Activated T-helper 9 cell treated with anti-CD3 and anti-CD28 coated beads, Interleukin-2, amount 50 U/mL, for 16 hours (primary cell): ENCODE data around the gene NCCRP1.

ENCODE experiments used
- DNase-seq: peaks from one replicate; pipeline ENCODE4 v3.0.0-alpha.2; 2020; ENCODE audit warnings: low read depth

The NCCRP1 gene

DNA sequence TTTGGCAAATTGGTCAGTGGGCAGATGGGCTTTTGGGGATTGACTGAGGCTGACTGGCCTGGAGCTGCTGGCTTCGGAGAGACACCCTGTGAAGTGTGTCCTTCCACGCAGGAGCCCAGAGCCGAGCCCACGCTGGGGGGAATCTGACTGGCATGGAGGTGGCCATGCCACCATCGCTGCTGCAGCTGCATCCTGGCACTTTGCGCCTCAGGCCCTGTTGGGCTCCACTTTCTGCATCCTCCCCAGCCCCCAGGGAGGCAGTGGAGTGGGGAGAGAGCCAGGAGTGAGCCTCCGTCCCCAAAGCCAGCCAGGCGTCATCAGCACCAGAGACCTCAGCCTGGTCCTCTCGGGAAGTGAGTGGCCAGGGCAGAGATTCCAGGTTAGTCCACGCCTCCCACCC lies 17.0 kb upstream of the NCCRP1 start:
- no peak for DNase-seq

DNA sequence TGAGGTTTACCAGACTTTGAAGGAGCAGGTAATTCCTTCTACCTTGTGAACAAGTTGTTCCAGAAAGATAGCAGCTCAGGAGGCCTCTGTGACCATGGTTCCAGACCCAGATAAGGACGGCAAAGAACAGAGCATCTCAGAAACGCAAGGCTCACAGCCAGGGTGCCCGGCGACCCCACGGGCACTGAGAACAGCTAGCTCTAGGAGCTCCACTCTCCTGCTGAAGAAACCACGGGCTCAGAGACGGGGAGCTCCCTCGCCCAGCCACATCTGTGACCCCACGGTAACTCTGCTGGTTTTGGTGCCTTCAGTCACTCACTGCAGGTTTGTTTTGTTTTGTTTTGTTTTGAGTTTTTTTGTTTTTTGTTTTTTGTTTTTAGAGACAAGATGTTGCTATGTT lies 16.0 kb upstream of the NCCRP1 start:
- DNase-seq = no peak

DNA sequence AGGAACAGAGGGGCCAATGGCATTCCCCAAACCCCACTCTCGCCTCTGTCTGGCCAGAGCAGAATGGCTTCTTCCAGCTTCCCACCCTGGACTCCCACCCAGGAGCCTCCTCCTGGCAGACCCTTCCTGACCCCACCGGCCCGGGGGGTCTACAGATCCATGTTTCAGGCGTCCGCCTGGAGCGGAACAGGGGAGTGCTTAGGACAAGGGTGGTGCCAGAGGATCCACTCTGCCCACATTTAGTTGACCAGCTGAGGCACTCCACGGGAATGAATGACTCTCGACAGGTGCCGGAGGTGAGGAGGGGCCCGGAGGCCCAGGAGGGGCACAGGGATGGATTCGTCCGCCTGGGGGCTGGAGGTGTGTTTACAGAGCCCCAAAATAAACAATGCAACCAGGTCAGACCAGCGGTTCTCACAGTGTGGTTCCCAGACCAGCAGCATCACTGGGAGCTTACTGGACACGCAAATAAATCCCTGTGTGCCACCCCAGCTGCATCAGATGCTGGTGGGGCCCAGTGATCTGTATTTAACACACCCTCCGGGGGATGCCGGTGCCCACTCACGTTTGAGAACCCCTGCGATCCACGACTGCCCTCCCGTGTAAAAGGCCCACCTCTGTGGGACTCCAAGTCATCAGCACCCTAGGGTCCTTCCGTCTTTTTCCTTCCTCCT lies 15.1 kb upstream of the NCCRP1 start:
- DNase-seq = no peak

DNA sequence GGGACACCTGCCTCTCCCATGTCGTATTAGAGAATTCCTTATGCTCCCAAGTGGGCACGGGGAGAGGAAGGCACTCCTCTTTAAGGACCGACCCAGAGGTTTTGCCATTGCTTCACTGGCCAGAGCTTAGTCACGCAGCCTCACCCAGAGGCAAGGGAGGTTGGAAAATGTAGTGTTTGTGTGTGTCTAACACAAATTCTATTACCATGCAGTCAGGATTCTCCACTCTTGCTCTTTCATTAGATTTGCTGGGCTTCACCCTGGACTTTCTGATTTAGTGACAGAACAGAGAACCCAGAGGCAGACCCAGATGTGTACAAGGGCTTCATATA lies 14.6 kb upstream of the NCCRP1 start:
- no peak for DNase-seq

DNA sequence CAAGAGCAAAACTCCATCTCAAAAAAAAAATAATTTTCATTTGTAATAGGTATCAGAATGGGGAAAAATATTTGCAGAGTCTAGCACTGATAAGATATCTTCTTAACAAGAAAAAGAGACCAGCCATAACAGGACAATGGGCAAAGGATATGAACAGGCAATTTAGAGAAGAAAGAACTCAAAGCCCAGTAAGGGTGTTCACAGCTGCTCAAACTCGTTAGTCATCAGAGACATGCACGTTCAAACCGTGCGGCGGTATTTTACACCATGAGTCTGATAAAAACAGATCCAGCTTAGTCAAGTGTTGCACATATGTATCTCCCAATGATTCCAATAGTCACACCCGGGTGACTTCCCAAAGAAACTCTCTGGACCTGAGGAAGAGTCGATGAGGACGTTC lies 13.7 kb upstream of the NCCRP1 start:
- no peak for DNase-seq

DNA sequence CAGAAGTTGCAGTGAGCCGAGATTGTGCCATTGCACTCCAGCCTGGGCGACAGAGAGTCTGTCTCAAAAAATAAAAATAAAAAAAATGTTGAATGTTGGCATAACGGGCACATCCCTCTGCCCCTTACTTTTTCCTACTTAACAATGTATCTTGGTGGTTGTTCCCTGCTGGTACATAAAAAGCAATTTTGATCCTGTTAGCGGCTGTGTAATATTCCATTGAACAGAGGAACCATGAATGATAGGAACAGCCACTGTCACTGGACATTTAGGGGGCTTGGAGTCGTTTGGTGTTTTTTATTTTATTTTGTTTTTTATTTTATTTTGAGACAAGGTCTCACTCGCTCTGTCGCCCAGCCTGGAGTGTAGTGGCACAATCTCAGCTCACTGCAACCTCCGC lies 10.4 kb upstream of the NCCRP1 start:
- DNase-seq = no peak

DNA sequence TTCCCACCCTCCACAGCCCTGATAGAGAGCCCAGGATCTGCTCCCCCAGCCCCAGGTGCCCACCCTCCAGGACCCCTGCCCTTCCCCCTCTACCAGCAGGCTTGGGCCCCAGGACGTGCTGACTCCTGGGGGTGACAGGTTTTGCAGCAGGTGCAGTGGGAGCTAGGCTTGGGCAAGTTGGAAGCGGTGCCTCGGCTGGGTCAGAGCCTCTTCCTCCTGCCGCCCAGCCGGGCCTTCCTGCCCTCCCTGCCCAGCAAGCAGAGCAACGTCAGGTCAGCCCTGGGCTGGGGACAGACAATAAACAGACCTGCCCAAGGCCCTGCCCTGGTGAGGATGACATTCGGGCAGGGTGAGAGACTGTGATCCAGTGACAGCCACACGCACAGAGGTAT lies 9.2 kb upstream of the NCCRP1 start:
- no peak for DNase-seq

DNA sequence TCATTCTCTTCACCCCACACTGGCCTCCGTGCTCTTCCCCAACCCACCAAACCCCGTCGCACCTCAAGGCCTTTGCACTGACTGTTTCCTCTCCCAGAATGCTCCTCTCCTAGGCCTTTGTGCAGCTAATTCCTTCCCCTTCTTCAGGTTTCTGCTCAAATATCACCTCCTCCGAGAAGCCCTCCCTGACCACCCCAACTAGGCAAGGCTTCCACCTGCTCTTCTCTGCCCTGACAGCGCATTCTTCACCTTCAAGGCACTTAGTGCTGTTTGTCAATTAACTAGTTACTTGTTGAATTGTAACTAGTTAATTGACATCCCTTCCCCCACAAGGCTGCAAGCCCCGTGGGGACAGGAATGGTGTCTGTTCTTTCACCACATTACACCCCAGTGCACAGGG lies 7.8 kb upstream of the NCCRP1 start:
- DNase-seq = no peak

DNA sequence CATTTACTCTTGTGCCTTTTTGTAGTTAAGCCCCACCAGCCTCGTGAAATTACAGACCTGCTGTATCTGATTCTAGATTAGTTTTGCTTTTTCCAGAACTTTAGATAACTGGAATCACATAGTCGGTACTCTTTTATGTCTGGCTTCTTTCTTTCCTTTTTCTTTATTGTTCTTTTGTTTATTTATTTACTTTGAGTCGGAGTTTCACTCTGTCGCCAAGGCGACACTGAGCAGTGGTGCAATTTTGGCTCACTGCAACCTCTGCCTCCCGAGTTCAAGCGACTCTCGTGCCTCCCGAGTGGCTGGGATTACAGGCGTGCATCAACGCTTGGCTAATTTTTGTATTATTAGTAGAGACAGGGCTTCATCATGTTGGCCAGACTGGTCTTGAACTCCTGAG lies 6.0 kb upstream of the NCCRP1 start:
- DNase-seq = no peak

DNA sequence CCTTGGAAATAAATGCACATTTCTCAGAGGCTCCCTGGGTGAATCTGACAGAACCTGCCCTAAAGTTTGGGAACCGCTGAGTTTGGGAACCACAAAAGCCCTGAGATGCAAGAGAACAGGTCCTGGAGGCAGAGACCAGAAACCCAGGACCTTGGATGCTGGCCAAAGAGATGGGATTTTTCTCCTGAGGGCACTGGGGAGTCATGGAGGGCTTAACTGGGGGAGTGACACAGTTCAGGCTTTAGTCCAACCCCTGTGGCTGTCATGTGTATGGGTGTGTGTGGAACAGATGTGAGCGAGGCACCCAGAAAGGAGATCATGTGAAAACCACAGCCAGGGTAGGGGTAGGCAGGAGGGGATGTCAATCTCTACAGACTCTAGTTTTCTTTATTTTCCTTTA lies 3.9 kb upstream of the NCCRP1 start:
- DNase-seq = no peak

DNA sequence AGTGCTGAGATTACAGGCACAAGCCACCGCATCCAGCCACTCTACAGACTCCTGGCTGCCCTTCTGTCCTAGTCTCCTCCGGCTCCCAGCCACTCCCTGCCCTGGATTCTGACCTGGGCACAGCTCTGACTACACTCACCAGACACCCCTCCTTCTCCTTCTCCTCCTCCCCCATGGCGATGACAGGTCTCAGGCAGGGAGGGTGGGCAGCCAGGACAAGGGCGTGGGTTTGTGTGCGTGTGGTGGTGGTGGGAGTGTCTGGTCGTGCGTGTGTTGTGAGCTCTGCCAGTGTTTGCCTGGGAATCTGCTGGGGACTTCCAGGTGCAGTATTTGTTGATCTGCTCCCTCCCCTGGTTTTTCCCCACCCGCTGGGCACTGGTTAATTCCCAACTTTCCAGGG lies 3.0 kb upstream of the NCCRP1 start:
- no peak for DNase-seq

DNA sequence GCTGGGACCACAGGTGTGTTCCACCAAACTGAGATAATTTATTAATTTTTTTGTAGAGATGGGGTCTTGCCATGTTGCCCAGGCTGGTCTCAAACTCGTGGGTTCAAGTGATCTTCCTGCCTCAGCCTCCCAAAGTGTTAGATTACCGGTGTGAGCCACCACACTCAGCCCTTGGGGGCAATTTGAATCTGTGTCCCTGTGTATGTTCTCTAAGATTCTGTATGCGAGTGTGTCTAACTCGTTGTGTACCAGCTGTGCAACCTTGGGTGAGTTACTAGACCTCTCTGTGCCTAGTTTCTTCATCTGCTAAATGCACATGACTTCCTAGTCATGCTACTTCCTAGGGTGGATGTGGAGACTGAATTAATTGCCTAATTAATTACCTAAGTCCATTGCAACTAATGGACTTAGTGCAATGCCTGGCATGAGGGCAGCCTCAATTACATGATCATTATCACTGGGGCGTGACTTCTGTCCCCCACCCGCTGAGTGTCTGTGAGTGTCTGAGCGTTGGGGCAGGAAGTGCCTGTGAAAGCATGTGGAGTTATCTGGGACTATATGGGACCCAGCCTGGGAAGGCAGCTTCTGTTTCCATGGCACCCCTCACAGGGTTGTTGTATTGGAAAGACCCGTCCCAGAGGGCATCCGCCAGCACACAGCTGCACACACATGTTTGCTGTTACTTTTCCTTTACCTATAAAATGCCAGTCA lies 1.8 kb upstream of the NCCRP1 start:
- DNase-seq = no peak

DNA sequence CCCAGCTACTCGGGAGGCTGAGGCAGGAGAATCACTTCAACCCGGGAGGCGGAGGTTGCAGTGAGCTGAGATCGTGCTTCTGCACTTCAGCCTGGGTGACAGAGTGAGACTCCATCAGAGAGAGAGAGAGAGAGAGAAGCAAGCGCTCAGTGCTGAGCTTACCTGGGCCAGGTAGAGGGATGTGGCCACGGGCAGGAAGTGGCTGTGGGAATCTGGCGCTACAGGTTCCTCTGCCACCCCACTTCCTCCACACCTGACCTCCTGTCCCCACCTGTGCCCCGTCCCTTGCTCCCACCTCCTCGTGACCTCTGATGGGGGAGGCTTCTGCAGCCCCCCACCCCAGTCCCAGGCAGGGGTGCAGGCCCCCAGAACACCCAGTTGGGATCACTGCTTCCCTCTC lies 1.0 kb upstream of the NCCRP1 start:
- no peak for DNase-seq

DNA sequence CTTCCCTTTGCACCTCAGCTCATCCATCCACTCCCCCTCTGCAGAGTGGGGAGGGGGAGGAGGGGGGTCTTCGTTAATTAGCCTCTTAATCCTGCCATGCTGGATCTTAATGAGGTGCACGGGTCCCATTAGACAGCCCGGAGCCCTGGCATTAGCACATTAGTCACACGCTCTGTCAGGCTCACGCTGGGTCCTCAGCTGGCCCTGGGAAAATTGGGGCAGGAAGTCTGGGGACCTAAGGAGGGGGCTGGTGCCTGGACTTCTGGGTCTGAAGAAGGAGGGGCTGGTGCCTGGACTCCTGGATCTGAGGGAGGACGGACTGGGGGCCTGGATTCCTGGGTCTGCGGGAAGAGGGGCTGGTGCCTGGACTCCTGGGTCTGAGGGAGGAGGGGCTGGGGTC lies 444 bp upstream of the NCCRP1 start:
- no peak for DNase-seq

DNA sequence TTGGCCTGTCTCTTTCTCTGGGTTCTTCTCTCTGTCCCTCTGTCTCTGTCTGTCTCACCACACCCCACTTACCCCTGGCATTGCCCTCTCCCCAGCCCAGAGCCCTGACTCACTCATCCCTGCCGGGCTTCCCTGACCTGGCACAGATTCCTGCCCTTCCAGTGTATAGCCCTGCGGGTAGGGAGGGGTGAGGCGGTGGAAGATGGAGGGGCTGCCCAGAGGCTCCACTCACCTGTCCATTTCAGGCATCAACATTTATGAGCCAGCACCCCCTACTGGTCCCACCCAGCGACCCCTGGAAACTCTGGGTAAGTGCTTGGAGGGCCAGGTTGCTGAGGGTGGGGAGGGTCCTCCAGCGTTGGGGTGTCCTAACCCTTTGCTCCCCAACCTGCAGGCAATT lies 1.0 kb downstream of the NCCRP1 start:
- no peak for DNase-seq

DNA sequence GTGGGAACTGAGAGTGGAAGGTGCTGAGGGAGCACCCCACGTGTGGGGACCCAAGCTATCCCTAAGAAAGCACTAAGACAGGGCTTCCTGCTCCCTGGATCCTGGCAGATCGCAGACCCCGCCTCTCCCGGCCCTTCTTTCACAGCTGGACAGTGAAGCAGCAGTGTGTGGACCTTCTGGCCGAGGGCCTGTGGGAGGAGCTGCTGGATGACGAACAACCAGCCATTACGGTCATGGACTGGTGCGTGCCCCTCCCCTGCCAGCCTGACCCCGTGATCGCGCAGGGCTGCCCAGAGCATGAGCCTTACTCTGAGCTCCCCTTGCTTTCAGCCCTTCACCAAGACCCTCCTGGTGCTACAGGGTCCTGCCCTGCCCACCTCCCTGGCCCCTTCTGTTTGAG lies 2.3 kb downstream of the NCCRP1 start:
- no peak for DNase-seq

DNA sequence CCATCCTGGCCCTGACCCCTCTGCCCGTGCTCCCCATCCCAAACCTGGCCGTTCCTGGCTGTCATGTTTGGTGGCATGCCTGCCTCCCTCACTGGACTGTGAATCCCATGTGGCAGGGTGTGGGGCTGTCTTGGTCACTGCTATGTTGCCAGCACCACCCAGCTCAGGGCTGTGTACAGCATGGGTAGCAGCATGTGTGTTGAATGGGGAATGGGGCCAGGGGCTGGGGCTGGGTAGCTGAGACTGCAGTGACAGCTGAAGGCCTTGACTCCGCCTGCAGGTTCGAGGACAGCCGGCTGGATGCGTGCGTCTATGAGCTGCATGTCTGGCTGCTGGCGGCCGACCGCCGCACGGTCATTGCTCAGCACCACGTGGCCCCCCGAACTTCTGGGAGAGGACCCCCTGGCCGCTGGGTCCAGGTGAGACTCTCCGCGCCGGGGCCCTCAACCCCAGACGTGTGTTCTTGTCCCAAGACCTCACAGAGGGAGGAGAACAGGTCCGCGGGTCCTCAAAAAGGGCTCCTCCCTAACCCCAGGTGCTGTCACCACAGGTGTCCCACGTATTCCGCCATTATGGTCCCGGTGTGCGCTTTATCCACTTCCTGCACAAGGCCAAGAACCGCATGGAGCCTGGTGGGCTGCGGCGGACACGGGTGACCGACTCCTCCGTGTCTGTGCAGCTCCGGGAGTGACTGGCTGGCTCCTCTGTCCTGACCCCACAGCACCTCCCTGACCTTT lies 3.5 kb downstream of the NCCRP1 start:
- no peak for DNase-seq

DNA sequence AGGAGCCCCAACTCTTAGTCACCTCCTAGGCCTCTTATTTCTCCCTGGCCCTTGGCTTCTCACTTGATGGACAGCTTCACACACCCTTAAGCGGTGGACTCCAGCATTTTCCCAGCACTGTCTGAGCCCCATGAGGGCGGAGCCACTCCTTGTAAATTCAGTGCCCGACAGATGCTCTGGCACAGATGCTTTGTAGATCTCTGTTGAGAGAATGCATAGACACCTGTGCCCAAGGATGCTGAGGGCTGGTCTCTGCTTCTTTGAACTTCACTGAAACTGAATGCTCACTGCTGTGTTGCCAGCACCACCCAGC lies 4.0 kb downstream of the NCCRP1 start:
- DNase-seq = no peak

DNA sequence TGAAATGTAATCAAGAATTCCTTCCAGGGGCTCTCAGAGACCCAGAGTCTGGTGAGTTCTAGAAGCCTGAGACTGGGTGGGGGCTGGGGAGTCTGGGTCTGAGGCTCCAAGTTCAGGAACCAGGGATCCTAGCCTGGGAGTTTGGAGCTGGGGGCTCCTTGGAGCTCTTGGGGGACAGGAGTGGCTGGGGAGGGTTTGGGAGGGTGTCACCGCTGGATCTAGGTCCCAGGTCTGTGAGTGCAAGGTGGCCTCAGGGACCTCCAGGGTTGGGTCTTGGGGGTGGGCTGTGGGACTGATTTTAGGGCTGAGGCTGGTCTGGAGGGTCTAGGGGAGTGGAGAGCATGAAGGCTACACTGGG lies 6.2 kb downstream of the NCCRP1 start:
- no peak for DNase-seq

DNA sequence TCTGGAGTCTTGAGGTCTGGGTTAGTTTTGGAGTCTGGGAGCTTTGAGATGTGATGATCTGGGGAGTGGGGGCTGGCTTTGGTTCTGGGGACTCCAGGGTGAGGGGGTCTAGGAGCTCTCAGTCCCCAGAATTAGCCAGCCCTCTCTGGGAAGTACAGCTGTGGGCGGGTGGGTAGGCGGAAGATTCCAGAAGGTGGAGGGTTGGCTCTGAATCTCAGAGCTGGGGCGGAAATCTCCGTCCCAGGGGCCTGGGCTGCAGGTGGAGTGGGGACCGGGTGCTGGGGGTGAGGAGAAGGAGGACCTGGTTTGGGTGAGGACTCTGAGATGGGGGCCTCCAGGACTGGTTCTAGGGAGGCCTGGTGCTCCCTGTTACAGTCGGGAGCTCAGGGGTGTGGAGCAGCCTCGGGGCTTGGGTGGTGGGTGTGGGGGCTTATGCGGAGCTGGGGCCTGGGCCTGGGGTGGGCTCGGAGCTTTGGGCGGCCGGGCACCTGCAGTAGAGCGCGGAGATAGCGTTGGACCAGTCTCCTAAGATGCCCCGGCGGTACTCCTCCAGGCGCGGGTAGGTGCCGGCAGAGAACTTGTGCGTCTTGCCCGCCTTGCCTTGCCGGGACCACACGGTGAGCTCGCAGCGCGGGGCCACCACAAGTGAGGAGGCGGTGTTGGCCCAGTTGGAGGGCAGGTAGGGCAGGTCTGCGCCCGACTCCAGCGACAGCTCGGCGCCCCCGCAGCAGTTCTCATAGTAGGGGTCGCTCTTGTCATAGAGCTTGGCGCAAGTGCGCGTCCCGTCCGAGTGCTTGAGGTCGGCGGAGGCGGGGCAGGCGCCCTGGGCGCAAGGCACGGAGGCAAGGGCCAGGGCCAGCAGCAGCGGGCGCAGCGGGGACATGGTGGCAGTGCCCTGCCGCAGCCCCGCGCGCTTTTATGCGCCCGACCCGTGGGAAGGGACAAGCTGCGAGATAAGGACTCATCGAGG lies 6.9 kb downstream of the NCCRP1 start, which contains the start of gene SYCN:
TSS of gene SYCN (minus strand) at position 892 of the 970 bp plus-strand sequence. CDS start at position 883, 9 bp downstream.
- DNase-seq = no peak

DNA sequence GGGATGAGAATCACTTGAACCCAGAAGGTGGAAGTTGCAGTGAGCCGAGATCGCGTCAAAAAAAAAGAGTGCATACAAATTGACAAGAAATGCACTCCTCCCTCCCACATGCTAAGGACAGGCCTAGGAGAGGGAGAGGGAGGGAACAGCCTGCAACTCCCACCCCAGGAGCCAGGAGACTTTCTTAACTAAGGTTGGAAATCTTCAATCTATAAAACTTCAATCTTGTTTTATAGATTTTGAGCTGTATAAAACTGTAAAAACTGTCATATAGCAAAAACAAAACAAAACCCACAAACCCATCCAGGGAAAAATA lies 8.6 kb downstream of the NCCRP1 start:
- DNase-seq = no peak

DNA sequence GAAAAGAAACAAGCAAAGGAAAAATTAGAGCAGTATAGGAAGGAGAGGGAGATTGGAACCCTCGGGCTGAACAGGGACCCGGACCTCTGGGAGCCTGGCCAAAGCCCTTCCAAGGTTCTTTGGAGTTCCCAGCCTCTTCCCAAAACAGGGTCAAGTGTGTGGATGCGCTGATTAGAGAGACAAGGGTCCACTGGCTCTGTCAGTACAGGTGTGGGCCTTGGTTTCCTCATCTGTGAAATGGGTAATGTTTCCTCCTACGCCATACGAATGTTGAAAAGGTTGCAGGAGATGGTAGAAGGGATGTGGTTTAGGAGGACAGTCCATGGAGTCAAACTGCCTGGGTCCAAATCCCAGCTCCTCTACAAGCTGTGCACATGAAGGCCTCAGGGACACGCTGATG lies 9.4 kb downstream of the NCCRP1 start:
- no peak for DNase-seq
